HG03025 (cell line): Measurements from ENCODE around the gene MTCL1.

Experiments
- ATAC-seq: cut with Tn5 transposase; IDR thresholded peaks from one replicate; pipeline ENCODE4 v1.9.1; 2021; ENCODE audit warnings: mild to moderate bottlenecking, moderate library complexity; ENCODE audit not compliant: unreplicated experiment, low FRiP score

MTCL1 gene

GRCh38 chr18:8787371-8787670 is 82.0 kb downstream of the MTCL1 start:
- no peak for ATAC-seq

DNA sequence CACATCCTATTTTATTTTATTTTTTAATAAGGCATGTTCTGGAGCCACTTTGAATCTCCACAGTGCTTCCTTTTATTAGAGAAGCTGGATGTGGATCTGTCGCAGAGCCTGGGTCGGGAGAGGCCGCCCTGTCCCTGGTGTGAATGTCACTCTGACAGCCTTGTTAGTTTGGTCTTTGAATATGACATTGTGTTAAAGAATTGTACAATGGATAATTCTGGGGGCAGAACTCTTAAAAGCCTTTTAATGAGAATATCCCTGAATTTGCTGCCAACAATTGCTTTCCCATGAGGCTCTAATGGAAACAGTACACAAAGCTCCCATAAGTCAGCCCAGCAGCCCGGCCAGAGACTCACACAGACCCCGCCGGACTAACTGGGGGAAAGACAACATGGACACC is 82.4 kb downstream of the MTCL1 start:
- ATAC-seq, result no peak

GRCh38 chr18:8788503-8789429 is 83.4 kb downstream of the MTCL1 start:
- ATAC-seq, result no peak

- ATAC-seq, result no peak
Measured at GRCh38 chr18:8791171-8791651, 85.9 kb downstream of the MTCL1 start.

- ATAC-seq, result no peak
Measured at GRCh38 chr18:8792688-8793316, 87.4 kb downstream of the MTCL1 start.

DNA sequence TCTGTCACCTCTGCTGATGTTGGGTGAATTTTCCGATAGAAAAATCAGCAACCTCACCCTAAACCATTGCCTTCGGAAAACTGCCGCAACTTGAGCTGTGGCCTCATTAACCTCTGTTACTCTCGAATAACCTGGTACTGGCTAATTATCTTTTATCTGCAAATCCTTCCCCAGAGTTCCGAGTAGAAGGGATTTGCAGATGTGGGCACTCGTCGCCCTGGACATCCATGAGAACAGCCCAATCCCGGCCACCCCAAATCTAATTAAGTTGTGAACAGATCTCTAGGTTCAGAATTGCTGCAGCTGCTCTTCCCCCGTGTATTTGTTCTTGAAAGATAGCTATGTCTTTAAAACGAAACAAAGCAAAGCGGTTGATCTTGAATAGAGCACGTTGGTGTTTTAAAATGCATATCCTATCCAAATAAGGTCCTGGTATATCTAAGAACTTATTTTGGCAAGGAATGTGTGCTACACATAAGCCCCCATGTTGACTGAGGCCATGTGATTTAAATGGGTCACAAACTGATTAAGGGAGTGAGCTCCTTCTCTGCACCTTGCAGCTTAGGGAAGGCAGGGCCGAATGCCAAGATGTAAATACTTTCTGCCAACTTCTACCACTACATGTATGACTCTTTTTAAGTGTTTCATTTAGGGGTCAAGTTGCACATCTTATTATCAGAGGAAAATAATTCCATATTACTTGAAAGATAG is 88.2 kb downstream of the MTCL1 start:
- no peak for ATAC-seq

DNA sequence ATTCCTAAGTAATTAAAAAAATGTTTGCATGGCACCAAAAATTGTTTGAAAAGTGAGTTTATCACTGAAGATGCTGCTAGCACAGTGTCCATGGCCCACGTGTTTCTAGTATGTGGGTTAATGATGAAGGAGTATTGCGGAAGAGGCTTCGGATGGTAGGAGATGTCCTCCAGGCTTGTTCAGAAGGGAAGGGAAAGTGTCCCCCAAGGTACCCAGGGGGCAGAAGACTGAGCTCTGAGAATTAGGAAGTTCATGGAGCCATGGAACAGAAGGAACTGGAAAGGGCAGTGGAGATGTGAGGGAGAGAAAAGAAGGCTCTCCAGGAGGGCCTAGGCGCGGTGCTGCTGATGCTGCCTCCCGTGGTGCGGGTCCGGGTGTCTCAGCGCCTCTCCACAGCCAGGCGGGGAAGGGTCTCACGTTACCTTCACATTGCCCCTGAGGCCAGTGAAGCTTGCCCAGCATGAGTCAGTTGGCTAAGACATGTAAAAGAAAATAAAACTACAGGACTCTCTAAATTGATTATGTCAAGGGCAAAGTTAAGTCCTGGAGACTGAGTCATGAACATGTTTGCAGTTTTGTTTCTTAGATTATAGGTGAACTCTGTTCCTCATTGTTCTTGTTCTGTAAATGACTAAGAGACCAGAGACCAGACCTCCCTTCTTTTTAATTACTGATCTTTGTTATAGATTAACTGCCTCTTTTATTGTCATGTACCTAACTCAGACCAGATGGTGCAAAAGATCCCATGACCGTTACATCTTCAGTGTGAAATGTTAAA is 89.0 kb downstream of the MTCL1 start:
- no peak for ATAC-seq

DNA sequence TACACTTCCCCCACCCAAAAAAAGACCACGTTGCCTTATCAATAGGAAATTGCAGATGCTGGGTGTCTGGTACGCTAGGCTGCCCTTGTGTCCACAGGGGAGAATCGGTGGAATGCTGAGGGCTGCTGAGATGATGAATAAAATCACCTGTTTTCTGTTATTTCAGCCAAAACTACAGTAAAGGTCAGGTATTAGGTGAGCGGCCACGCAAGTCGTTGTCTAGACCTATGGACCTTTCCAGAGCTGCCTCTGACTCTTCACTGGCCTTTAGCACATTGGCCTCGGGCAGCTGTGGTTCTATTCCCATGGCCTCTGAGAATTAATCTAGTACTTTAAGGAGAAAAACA is 89.6 kb downstream of the MTCL1 start:
- no peak for ATAC-seq

DNA sequence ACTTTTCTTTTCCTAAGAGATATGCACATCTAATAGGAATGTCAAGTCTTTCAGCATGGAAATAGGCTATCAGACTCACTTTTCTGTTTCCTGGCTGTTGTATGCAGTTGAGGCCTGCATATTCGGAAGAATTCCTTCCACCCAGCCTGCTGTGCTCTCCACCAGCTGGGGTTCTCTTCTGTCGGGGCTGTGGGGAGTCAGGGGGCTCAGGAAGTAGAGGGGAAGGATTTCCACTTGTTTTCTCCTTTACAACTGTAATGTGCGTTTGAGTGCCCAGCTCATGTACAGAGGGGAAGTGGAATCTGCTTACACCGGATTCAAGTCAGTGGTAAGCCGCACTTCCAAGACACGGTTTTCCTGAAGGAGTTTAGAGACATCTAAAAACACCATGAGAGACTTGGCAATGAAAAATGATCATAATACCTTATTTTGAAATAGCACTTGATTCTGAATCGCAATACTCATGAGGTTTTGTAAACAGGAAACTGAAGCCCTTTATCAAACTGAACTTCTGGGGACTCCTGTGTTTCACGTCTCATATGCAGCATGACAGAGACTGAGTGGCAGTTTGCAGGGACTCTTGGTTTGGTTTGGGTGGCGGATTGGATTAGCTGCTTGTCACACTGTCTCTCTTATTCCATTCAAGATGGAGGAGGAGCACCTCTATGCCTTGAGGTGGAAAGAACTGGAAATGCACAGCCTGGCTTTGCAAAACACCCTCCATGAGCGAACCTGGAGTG is 90.4 kb downstream of the MTCL1 start:
- no peak for ATAC-seq

- no peak for ATAC-seq
Measured at GRCh38 chr18:8797206-8797605, 91.8 kb downstream of the MTCL1 start.

DNA sequence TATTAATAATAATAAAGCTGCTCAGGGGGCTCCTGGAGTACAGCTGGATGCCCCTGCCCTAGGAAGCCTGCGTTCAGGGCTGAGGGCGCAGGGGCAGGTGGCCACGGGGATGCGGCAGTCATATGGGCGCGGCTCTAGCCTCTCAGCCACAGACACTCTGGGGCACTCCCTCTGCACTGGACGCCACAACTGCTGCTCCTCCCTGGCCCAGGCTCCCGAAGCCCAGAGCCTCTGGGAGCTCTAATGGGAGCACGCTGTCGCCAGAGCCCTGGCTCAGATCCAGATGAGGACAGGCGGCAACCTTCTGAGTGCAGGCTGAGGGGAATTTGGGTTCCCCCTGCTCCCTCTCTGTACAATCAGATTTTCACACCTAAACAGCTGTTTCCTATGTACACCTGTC is 93.6 kb downstream of the MTCL1 start:
- ATAC-seq, result no peak

DNA sequence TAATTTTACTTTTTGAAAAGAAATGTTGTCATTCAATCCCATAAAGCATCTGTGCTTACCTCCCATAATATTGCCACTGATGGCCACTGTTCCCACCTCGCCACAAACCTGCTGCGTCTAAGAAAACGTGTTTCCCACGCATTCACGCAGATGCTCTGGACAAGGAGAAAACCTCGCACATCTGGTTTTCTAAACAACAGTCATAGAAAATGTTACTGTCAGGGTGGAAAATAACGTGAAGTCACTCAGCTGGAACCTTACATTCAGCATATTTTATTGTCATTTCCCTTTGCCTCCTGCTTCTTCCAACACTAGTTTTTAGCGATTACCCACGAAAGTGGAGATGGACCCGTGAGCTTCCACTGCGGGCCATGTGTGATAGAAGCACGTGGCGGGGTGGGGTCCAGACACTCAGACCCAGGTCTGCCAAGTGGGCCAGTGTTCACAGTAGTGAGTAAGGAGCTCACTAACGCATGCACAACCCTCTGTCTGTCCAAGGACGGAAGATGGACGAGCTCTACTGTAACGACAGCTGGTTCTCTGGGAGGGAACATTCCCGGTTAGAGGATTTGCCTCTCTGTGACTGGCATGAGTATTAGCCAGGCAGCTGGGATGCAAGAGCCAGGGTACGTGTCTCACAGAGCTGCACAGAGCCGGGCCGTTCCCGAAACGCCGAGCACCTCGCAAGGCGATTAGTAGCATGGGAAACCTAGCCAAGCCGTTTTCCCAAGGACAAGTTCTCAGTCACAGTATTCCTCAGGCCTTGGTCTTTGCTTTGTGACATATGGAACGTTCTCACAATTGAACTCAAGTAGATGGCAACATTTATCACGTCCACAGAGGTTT is 94.5 kb downstream of the MTCL1 start:
- ATAC-seq, result no peak

DNA sequence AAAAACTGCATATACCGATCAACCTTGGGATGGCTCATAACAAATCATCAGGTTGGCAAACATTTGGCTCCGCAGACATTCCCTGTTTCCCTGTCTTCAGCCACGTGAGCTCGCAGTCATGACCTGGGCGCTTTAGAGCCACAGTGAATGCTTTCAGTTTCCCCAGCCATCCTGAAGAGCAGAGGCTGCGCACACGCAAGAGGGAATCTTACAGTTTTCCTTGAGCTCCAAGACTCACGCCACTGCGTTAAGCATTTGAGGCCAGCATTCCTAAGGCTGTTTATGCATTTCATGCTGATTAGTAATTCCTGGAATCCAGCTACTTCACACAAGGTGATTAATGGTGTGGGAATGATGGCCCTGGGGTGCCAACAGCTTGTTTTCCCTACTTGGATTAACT is 95.1 kb downstream of the MTCL1 start:
- ATAC-seq, result no peak

DNA sequence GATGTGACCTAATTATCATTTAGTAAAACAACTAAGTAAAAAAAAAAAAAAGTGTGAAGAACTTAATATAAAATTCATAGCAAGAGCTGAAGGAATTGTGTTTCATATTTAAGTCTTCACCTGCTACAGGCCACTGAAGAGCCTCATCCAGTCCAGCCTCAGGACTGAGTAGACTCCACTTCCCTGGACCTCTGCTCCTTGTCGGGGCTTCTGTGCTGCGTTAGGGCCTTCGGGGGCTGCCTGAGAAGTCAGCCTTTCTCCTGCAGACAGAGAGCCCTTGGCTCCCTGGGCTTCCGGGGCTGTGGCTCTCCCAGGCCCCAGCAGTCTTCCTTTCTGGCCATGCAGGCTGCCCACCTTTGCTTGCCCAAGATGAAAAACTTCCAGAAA is 95.5 kb downstream of the MTCL1 start:
- ATAC-seq, result no peak

DNA sequence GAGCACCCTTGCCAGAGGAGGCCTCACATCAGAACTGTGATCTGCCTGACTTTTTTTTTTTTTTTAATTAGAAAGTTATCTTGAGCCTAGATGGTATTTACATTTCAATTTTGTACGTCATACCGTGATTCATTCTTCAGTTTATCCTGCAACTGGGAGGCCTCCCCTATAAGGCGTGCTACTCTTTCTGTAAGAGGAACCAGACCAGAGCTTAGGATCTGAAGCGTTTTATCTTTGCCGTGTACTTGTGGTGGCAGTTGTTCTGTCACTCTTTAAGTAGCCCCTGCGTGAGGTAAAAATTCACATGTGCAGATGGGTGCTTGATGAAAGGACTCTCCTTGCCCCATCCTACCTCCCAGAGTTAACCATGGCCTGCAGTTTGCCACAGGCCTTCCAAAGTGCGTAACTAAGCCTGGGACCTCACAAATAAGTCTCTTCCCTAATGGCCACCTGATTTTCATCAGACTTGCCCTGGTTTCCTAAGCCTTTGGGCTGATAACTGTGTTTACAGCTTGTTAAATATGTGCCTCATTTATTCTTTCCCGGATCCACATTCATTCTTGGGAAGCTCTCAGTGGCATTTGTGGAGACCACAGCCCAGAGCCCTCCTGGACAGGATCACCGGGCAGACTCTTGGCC is 96.0 kb downstream of the MTCL1 start:
- ATAC-seq, result no peak

DNA sequence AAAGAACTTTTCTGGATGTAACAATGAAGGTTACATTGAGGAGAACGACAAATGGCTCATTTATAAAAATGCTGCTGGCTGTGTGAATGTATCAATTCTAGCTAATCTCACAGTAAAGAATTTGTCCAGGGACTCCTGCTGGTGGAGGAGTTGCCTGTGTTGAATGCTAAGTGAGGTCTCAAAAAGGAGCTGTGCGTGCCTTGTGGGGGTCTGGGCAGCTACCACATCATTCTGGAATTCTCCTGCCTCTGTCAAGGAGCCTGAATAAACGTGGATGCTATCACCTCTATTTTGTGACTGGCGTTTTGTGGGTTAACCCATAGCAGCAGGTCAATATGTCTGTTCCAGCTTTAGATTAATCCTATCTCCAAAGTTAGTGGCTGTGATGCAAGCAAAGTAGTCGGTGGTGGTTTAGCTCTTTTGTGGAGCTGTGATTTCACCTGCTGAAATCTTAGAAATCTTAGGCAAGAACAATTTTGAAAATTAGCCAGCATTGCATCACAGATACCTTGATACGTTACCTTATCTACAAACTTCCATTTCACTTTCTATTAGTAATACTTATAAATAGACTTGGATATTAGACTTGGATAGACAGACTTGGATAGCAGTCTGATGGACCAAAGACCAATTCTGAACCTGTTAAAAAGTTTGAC is 96.8 kb downstream of the MTCL1 start:
- no peak for ATAC-seq

DNA sequence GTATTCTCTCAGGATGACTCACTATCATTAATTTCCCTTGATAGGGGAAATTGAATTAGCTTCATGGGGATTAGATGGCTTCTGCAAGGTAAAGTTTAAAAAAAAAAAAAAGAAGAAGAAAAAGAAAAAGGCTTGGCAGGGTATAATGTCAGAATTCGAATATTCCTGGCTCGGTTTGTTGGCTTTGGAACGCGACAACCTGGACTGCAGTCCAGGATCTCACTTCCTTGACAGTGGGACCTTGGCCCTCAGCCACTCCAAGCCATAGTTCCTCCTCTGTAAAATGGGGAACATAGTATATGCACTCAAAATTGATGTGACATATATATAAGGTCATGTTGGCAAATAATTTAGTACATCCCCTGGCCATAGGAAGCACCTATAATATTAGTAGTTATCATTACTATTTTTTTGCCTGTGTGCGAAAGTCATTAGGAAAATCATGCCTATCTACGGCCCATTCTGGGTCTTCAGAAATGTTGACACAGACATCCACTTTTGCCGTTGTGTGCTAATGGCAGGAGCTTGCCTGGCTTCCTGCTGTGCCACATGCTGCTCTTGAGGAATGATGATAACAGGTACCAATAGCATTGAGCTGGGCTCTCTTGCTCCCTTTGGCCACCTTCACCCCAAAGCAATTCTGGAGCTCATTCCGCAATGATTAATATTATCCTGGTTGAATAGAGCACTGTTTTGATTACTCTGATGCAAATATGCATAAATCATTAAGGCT is 97.9 kb downstream of the MTCL1 start:
- no peak for ATAC-seq

GRCh38 chr18:8803957-8804356 is 98.6 kb downstream of the MTCL1 start:
- ATAC-seq, result no peak
